Measurements from ENCODE around the gene SKA3. TPM values are rescaled to one million over a fixed set of nuclear protein-coding genes. Genes with fewer than 3 reads are reported as not detected.
"Not testable (repeated sequence)": the region's sequence is repeated elsewhere in the genome, so short reads cannot be mapped to it uniquely, and the experiment has no call there.

The SKA3 gene
- total RNA-seq, 1 donor from 2014 or later, result 0.60 TPM

DNA sequence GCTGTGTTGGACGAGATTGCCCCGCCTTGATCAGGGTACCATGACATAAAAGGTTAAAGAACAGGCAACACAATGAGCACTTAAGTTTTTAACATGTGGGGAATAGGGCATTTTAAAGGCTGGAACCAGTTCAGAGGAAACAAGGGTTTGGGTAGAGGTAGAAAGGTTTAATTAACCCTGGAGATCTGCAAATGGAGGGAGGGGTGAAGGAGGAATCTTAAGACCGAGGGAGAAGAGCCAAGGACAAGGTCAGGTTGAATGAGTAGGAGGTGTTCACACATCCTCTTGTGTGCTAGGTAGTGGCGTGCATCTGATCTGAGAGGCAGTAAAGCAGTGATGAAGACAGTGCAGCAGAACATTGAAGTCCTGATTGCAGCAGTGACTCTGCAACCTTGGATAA is 28.5 kb downstream of the SKA3 start:
- Histone ChIP-seq H3K27me3 (ENCODE audit: low read depth) (no peaks in the 10 kb centered on the region), H3K27ac (replicated peaks) (no peak overlapping the region), H3K4me1 (peaks cover 41% of the 10 kb centered on the region), H3K4me3 (no peak overlapping the region), H3K36me3 (peaks cover 44% of the 10 kb centered on the region), H3K9me3 (replicated peaks) (no peaks in the 10 kb centered on the region)
- TF ChIP-seq, protein P1, sequence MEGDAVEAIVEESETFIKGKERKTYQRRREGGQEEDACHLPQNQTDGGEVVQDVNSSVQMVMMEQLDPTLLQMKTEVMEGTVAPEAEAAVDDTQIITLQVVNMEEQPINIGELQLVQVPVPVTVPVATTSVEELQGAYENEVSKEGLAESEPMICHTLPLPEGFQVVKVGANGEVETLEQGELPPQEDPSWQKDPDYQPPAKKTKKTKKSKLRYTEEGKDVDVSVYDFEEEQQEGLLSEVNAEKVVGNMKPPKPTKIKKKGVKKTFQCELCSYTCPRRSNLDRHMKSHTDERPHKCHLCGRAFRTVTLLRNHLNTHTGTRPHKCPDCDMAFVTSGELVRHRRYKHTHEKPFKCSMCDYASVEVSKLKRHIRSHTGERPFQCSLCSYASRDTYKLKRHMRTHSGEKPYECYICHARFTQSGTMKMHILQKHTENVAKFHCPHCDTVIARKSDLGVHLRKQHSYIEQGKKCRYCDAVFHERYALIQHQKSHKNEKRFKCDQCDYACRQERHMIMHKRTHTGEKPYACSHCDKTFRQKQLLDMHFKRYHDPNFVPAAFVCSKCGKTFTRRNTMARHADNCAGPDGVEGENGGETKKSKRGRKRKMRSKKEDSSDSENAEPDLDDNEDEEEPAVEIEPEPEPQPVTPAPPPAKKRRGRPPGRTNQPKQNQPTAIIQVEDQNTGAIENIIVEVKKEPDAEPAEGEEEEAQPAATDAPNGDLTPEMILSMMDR (IDR thresholded peaks at IDR 0.05; ENCODE audit: borderline replicate concordance), result no peak
- intact Hi-C loops (cut with micrococcal nuclease), result no loop called here
- DNase-seq, result no peak

DNA sequence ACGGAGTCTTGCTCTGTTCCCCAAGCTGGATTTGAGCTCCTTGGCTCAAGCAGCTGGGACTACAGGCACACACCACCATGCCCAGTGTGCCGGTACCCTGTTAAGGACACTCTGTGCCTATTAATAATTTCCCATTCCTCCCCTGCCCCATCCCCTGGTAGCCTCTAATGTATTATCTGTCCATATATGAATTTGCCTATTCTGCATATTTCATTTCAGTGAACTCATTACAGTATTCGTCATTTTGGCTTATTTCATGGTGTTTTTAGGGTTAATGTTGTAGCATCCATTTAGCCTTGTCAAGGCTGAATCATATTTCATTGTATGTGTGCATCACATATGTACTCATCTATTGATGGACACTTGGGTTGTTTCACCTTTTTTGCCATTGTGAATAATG is 33.6 kb downstream of the SKA3 start:
- TF ChIP-seq, protein P1 (IDR thresholded peaks at IDR 0.05; ENCODE audit: borderline replicate concordance), result no peak
- Histone ChIP-seq H3K27me3 (ENCODE audit: low read depth) (no peaks in the 10 kb centered on the region), H3K4me3 (peak overlapping the region; percentile 80), H3K36me3 (peaks cover 44% of the 10 kb centered on the region), H3K9me3 (replicated peaks) (no peaks in the 10 kb centered on the region), H3K27ac (replicated peaks) (no peak overlapping the region), H3K4me1 (peaks cover 49% of the 10 kb centered on the region)
- intact Hi-C loops (cut with micrococcal nuclease), result no loop called here
- no peak for DNase-seq

DNA sequence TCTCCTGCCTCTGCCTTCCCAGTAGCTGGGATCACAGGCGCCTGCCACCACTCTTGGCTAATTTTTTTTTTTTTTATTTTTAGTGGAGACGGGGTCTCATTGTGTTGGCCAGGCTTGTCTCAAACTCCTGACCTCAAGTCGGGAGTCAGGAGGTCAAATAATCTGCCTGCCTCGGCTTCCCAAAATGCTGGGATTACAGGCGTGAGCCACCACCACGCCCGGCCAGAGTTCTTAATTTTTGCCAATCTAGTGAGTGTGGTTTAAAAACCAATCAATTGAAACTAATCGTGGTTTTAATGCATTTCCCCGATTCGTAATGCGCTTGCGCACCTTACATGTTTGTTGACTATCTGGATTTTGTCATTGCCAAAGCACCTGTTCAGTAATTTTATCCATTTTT is 37.0 kb downstream of the SKA3 start:
- TF ChIP-seq, protein P1 (IDR thresholded peaks at IDR 0.05; ENCODE audit: borderline replicate concordance), result no peak
- peaks cover 19% of the 10 kb centered on the region for H3K36me3 ChIP-seq
- H3K27ac ChIP-seq (replicated peaks), result peak overlapping the region; percentile 89
- H3K9me3 ChIP-seq (replicated peaks), result no peaks in the 10 kb centered on the region
- DNase-seq, result no peak
- H3K4me3 ChIP-seq, result peak overlapping the region; percentile 80
- H3K27me3 ChIP-seq (ENCODE audit: low read depth), result no peaks in the 10 kb centered on the region
- peaks cover 42% of the 10 kb centered on the region for H3K4me1 ChIP-seq
- intact Hi-C loops (cut with micrococcal nuclease), result loop anchor here (10.0 kb wide), 1 partner anchor 195 kb away; no protein-coding TSS in a partner anchor

DNA sequence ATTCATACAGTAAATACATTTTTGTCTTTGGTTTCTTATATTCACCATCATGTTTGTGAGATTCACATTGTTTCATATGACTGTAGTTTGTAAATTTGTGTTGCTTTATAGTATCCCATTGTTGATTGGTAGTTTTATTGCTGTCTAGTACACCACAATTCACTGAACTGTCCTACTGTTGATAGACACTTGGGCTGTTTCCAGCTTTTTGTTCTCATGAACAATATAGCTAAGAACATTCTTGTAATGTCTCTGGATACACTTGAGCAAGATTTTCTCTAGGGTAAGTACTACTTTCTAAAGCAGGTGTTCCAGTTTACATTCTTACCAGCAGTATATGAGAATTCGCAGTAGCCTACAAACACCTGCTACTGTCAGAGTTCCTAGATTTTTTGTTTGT is 37.8 kb downstream of the SKA3 start:
- Histone ChIP-seq H3K27ac (replicated peaks) (no peak overlapping the region), H3K4me3 (no peak overlapping the region), H3K9me3 (replicated peaks) (no peaks in the 10 kb centered on the region), H3K36me3 (peaks cover 16% of the 10 kb centered on the region), H3K4me1 (peaks cover 34% of the 10 kb centered on the region), H3K27me3 (ENCODE audit: low read depth) (no peaks in the 10 kb centered on the region)
- intact Hi-C loops (cut with micrococcal nuclease), result loop anchor here (10.0 kb wide), 1 partner anchor 194 kb away; no protein-coding TSS in a partner anchor
- DNase-seq, result no peak
- TF ChIP-seq, protein P1 (IDR thresholded peaks at IDR 0.05; ENCODE audit: borderline replicate concordance), result no peak

DNA sequence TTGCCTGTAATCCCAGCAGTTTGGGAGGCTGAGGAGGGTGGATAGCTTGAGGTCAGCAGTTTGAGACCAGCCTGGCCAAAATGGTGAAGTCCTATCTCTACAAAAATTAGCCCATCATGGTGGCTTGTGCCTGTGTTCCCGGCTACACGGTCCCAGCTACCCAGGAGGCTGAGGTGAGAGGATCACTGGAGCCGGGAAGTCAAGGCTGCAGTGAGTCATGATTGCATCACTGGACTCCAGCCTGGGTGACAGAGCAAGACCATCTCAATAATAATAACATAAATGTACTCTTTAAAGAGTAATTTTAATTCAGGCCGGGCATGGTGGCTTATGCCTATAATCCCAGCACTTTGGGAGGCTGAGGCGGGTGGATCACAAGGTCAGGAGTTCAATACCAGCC is 38.7 kb downstream of the SKA3 start:
- no peak overlapping the region for H3K4me3 ChIP-seq
- peaks cover 25% of the 10 kb centered on the region for H3K4me1 ChIP-seq
- no peak overlapping the region for H3K27ac ChIP-seq (replicated peaks)
- TF ChIP-seq, protein P1 (IDR thresholded peaks at IDR 0.05; ENCODE audit: borderline replicate concordance), result no peak
- no peak for DNase-seq
- no peaks in the 10 kb centered on the region for H3K9me3 ChIP-seq (replicated peaks)
- peaks cover 7% of the 10 kb centered on the region for H3K36me3 ChIP-seq
- intact Hi-C loops (cut with micrococcal nuclease), result loop anchor here (10.0 kb wide), 1 partner anchor 193 kb away; no protein-coding TSS in a partner anchor
- no peaks in the 10 kb centered on the region for H3K27me3 ChIP-seq (ENCODE audit: low read depth)

DNA sequence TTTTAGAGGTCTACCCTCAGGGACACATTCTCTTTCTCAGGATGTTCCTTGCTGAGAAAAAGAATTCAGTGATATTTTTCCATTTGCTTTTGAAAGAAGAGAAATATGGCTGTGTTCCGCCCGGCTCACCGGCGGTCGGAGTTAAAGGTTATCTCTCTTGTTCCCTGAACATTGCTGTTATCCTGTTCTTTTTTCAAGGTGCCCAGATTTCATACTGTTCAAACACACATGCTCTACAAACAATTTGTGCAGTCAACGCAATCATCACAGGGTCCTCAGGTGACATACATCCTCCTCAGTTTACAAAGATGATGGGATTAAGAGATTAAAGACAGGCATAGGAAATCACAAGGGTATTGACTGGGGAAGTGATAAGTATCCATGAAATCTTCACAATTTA is 40.5 kb downstream of the SKA3 start:
- H3K4me3 ChIP-seq; DNase-seq; H3K4me1 ChIP-seq; H3K27me3 ChIP-seq (ENCODE audit: low read depth); H3K36me3 ChIP-seq; H3K27ac ChIP-seq (replicated peaks); H3K9me3 ChIP-seq (replicated peaks): not testable (repeated sequence)
- intact Hi-C loops (cut with micrococcal nuclease), result loop anchor here (10.0 kb wide), 1 partner anchor 191 kb away; no protein-coding TSS in a partner anchor

Data from left ventricle myocardium inferior (tissue), 1 donor.